Activated CD4-positive, CD25-positive, alpha-beta regulatory T cell treated with anti-CD3 and anti-CD28 coated beads, Interleukin-2, amount 50 U/mL, for 24 hours (primary cell): ENCODE measurements around the gene KCNG3.
A peak's percentile ranks its signal among the peaks of the same experiment; 100 is the strongest.

Experiments
- ATAC-seq, 2 donors: fragments of 150-1000 bp; cut with Tn5 transposase; one replicate each; pipeline ENCODE4 v1.10.0; 2021; ENCODE audit warnings: mild to moderate bottlenecking in 1 of 2, moderate library complexity in 1 of 2

Gene KCNG3, protein sequence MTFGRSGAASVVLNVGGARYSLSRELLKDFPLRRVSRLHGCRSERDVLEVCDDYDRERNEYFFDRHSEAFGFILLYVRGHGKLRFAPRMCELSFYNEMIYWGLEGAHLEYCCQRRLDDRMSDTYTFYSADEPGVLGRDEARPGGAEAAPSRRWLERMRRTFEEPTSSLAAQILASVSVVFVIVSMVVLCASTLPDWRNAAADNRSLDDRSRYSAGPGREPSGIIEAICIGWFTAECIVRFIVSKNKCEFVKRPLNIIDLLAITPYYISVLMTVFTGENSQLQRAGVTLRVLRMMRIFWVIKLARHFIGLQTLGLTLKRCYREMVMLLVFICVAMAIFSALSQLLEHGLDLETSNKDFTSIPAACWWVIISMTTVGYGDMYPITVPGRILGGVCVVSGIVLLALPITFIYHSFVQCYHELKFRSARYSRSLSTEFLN

GRCh38 chr2:42493468-42494354 lies at the start of gene KCNG3:
TSS of gene KCNG3 (minus strand) at chr2:42493982. CDS start at chr2:42493501, 481 bp downstream.
- peak; percentile 79 to 83 for ATAC-seq

DNA sequence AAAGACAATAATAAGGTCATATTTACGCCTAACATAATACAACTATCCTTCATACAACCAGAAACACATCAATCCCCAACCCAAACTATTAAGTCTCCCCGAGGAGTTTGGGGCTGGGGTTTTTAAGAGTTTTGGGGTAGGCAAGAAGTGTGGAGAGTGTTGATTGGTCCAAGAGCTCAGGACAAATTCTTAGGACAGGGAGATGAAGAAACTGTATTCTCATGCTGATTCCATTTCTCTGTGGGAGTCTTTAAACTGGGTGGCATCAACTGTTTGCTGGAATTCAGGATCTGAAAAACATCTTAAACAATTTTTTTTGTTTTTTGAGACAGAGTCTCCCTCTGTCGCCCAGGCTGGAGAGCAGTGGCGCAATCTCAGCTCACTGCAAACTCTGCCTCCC lies 49.1 kb upstream of the KCNG3 start:
- no peak for ATAC-seq

DNA sequence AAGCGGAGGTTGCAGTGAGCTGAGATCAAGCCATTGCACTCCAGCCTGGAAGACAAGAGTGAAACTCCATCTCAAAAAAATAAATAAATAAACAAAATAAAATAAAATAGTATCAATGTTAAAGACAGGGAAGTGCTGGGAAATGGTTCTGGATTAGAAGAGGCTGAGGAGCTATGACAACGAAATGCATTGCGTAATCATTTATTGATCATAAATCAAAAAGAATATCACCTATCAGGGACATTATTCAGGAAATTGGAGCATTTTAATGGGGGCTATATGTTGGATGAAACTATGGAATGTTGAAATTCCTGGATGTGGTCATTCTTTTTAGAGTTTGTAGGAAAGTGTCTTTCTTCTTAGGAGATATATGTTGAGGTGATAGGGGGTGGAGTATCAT lies 43.7 kb upstream of the KCNG3 start:
- no peak for ATAC-seq

GRCh38 chr2:42532397-42532796 lies 38.6 kb upstream of the KCNG3 start:
- no peak for ATAC-seq

DNA sequence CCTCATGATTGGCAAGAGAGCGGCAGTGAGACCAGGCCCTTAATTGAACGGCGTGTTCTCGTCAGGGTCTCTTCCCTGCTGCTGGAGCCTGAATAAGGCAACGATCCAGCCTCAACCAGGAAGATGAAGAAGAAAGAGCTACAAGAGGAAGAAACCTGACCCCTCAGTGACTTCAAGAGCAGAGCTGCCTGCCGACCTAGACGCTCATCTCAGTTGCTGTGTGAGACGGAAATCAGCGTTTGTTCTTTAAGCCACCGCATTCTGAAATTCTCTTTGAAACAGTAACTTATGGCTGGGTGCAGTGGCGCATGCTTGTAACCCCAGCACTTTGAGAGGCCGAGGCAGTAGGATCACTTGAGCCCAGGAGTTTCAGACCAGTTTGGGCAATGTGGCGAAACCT lies 29.6 kb upstream of the KCNG3 start:
- ATAC-seq, result no peak

DNA sequence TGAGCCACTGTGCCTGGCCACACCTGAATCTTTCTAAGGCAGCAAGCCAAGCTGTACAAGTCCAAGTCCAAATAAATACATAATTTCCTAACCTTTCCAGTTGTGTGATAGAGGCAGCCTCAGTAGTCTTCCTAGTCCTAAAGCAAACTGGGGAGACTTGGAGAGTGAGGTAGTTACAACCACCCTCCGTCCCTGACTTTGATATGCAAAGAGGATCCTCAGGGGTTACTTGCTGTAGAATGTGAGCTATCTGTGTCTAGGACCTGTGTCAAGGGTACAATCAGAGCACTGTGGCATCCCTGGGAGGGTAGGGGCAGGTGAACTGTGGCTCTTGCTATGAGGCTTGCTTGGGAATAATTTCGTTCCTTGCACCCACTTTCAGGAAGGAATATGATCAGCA lies 28.3 kb upstream of the KCNG3 start:
- ATAC-seq, result no peak

- ATAC-seq, result no peak
These were observed 25.8 kb upstream of the KCNG3 start for GRCh38 chr2:42519624-42520023.

GRCh38 chr2:42516418-42516901 lies 22.7 kb upstream of the KCNG3 start:
- no peak for ATAC-seq

DNA sequence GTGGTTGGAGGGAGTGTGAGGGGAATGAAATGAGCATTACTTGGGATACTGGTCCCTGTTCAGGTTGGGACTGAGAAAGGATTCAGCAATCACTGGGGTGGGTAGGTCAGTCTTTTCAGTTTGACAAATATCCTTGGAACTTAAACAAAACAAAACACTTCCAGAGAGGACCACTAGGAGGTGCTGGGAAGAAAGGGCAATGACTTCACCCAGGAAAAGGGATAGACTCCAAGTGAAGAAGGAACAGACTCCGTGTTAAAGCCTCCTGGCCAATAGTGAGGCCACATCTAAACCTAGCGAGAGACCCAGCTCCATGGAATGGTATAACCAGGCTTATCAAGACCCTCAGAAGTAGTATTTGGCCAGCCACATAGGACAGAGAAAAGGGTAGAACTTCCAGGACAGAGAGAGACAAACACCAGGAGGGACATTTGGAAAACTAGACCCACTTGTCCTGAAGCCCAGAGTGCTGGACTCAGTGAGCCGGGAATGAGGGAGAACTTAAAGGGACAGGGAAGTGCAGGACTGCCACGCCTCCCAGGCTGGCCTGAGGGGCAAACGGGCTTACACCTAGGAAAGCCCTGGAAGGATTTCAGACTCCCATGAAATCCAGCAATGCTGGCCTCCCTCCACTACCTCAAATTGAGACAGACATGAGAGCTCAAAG lies 19.6 kb upstream of the KCNG3 start:
- no peak for ATAC-seq

DNA sequence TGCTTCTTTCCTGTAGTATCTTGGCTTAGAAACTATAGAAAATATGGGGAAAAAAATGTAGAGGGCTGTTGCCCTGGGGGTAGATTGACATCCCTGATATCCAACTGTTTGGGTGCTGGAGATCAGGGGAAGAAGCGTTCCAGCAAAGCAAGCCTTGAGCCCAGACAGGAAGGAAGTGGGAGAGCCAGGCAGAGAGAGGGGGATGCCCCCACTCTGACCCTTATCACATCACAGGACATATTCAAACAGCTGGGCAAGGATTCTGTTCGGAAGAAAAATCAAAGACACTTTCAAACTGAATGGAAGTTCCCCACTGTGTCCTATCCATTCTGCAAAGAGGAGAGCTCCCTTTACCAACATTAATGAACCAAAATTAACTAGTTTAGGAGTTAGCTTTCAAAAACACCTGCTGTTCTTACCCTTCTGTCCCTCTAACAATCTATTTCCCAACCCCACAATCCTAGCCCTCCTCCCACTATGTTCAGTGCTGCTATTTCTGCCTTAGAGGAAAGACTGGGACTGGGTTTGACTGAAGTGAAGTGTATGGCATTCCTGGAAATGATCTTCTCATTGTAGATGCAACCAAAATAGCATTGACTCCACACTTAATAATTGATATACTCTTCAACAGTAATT lies 16.9 kb upstream of the KCNG3 start:
- ATAC-seq, result no peak

GRCh38 chr2:42510191-42510590 lies 16.4 kb upstream of the KCNG3 start:
- ATAC-seq, result no peak

GRCh38 chr2:42504364-42505230 lies 10.8 kb upstream of the KCNG3 start:
- no peak for ATAC-seq

DNA sequence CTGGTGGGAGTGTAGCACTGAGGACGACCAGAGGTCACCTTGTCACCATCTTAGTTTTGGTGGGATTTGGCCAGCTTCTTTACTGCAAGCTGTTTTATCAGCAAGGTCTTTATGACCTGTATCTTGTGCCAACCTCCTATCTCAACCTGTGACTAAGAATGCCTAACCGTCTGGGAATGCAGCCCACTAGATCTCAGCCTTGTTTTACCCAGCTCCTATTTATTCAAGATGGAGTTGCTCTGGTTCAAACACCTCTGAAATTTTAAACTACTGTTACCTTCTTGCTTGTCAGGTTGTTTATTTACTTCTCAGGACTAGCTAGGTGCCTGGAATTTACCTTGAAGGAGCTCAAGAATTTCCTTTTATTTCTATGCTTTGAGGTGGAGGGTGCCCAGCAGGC lies 9.5 kb upstream of the KCNG3 start:
- ATAC-seq, result no peak

- no peak for ATAC-seq
These were observed 4.7 kb upstream of the KCNG3 start for GRCh38 chr2:42498497-42498896.

DNA sequence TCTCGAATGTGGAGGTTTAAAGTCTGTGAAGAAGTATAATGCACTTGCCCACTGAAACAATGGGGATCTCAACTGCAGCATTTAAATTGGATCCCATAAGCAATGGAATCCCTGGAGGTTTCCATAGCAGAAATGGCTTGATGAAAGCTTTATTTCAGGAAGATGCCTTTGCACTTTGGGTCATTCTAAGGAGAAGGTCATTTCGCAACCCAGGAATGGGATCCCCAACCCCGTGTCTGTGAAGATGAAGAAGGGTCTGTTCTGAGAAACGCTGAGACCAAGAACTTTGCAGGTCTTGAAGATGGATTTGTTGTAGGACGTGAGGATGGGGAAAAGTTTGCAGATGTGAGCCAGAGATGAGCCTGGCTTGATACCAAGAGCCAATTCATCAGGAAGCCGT lies 1.8 kb upstream of the KCNG3 start:
- ATAC-seq, result no peak

GRCh38 chr2:42495234-42495581 lies 1.4 kb upstream of the KCNG3 start:
- no peak for ATAC-seq

GRCh38 chr2:42494355-42495233 lies 812 bp upstream of the KCNG3 start:
- peak; percentile 42 to 58 for ATAC-seq

GRCh38 chr2:42492691-42493467 lies 903 bp downstream of the KCNG3 start:
- ATAC-seq, result no peak

DNA sequence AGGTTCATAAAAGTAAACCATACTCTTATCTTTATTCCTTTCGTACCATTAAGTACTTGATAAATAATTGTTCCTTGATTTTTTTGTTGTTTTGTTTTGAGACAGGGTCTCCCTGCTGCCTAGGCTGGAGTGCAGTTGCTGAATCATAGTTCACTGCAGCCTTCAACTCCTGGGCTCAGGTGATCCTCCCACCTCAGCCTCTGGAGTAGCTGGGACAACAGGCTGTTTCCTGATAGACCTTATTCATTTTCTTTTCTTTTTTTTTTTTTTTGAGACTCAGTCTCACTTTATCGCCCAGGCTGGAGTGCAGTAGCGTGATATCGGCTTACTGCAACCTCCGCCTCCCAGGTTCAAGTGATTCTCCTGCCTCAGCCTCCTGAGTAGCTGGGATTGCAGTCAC lies 5.5 kb downstream of the KCNG3 start:
- no peak for ATAC-seq
